ENCODE results near the gene RIOK3. TPM values are rescaled to one million over a fixed set of nuclear protein-coding genes. Genes with fewer than 3 reads are reported as not detected.
A peak's percentile ranks its signal among the peaks of the same experiment; 100 is the strongest.

Gene RIOK3
- total and polyA plus RNA-seq, 12 donors, result 33.7 to 74.6 (median 61.8) TPM

DNA sequence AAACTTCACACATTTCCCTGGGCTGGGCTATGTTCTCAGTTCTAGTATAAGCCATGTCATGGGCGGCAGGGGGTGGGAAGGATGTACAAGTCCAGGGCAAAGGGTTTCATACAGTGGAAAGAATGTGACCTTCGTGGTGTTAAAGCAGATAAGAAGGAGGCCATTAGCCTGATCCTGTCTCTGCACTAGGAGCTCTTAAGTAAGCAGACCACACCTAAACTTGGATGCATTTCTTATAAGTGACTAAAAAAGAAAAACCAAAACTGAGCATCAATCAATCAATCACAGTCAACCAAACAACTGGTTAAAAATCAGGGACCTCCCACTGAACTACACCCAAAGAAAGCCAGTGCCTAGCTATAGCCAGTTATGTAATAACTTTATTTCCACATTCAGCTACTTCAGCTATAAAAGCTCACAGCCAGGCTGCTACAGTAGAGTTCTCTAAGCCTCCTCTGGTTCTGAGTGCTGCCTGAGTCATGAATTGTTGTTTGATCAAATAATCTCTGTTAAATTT is 46.8 kb upstream of the RIOK3 start:
- H3K27ac ChIP-seq, result no peak overlapping the region
- 42 to 49% methylated on average over 2 of the region's 2 CpGs for whole genome bisulfite sequencing, 2 donors
- H3K4me1 ChIP-seq, result peaks cover 0 to 4% (median 0%) of the 10 kb centered on the region in 9 donors
- H3K9me3 ChIP-seq, result no peaks in the 10 kb centered on the region
- ATAC-seq, result peak in 4 of 8 donors; percentile 42 to 63 (median 52)
- no peak for TF ChIP-seq CTCF (IDR thresholded peaks at IDR 0.05)
- no peak overlapping the region for H3K4me3 ChIP-seq
- no peaks in the 10 kb centered on the region for H3K36me3 ChIP-seq
- intact Hi-C loops (cut with DNase I), result no loop called here
- DNase-seq, result no peak
- H3K27me3 ChIP-seq, result no peaks in the 10 kb centered on the region

DNA sequence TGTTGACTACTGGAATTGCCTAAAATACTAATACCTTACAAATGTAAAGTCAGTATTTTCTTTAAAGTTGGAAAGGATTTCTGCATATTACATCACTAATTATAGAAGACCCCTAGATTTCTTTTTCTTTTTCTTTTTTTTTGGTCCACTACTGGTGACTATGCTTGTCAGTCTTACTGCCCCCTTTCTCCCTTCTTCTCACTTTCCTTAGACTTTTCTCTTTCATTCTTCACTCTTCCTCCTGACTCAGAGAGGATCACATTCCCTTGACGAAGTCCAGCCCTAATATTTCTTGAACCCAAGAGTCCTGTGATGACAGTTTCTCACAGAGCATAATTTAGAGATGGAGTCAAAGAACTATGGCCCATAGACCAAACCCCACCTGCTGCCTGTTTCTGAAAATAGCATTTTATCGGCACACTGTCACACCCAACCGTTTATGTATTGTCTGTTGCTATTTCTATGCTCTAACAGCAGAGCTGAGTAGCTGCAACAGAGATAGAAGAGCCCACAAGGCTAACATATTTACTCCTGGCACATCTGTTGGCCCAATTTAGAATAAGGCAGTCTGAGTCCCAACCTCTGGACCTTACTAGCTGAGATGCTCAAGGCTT is 40.6 kb upstream of the RIOK3 start:
- intact Hi-C loops (cut with DNase I), result loop anchor here in 6 of 10 donors (5.0 to 10.0 kb wide), 5 partner anchors 280 to 600 kb away; partner anchors contain the start of gene RBBP8 (in 1 of the 6)
- DNase-seq (no peak), ATAC-seq (no peak)
- WGBS, 2 donors, result 40 to 49% methylated on average over 3 of the region's 3 CpGs
- H3K27me3 ChIP-seq, result no peaks in the 10 kb centered on the region
- H3K4me3 ChIP-seq, result no peak overlapping the region
- no peaks in the 10 kb centered on the region for H3K9me3 ChIP-seq
- no peaks in the 10 kb centered on the region for H3K36me3 ChIP-seq
- no peak overlapping the region for H3K27ac ChIP-seq
- peaks cover 0 to 14% (median 0%) of the 10 kb centered on the region in 9 donors for H3K4me1 ChIP-seq
- no peak for TF ChIP-seq CTCF (IDR thresholded peaks at IDR 0.05)

DNA sequence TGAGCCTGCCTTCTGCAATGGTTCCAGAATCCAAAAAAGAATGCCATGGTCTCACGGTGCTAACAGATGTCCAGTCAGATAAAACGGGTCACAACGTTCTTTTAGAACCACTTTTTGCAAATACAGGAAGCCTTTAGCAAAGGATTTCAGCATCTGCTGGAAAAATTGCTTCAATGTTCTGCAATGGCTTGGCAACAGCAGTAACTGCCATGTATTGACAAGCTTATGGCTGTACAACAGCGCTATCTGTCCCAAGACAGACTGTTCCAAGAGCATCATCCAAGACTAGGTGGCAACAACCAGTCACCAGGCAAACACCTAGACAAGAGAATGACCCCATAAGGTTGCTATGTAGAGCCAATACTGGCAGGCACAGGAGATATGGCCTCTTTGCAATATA is 37.6 kb upstream of the RIOK3 start:
- Histone ChIP-seq H3K27ac (no peak overlapping the region), H3K27me3 (no peaks in the 10 kb centered on the region), H3K9me3 (no peaks in the 10 kb centered on the region), H3K4me1 (peaks cover 0 to 14% (median 0%) of the 10 kb centered on the region in 9 donors), H3K36me3 (peaks cover 0 to 5% (median 0%) of the 10 kb centered on the region in 9 donors), H3K4me3 (no peak overlapping the region)
- no peak for ATAC-seq
- WGBS, 2 donors, result 67 to 71% methylated on average over 4 of the region's 4 CpGs
- intact Hi-C loops (cut with DNase I), result loop anchor here in 3 of 10 donors (10.0 kb wide), 2 partner anchors 381 to 601 kb away; no protein-coding TSS in a partner anchor
- no peak for TF ChIP-seq CTCF (IDR thresholded peaks at IDR 0.05)
- no peak for DNase-seq

GRCh38 chr18:23416298-23416697 is 36.8 kb upstream of the RIOK3 start:
- no peak for TF ChIP-seq CTCF (IDR thresholded peaks at IDR 0.05)
- intact Hi-C loops (cut with DNase I), result loop anchor here in 3 of 10 donors (10.0 kb wide), 2 partner anchors 381 to 601 kb away; no protein-coding TSS in a partner anchor
- 44 to 49% methylated on average over 3 of the region's 3 CpGs for WGBS, 2 donors
- ATAC-seq, result peak in 7 of 8 donors; percentile 21 to 66 (median 31)
- Histone ChIP-seq H3K36me3 (peaks cover 0 to 11% (median 0%) of the 10 kb centered on the region in 9 donors), H3K4me3 (no peak overlapping the region), H3K27me3 (no peaks in the 10 kb centered on the region), H3K9me3 (no peaks in the 10 kb centered on the region), H3K4me1 (peaks cover 0 to 14% (median 0%) of the 10 kb centered on the region in 9 donors), H3K27ac (peak overlapping the region in 2 of 10 donors; percentile 10 to 44)
- no peak for DNase-seq
